ENCODE results near the gene CACNB2. TPM values are rescaled to one million over a fixed set of nuclear protein-coding genes. Genes with fewer than 3 reads are reported as not detected.

Gene CACNB2
- total RNA-seq, 2 experiments from 2014 or later = not detected

- ChIA-PET POLR2A (no interaction called here), CTCF (no interaction called here)
Measured at GRCh38 chr10:18271491-18271890, 131.3 kb downstream of the CACNB2 start.

- ChIA-PET POLR2A (no interaction called here), CTCF (no interaction called here)
Measured at GRCh38 chr10:18273039-18273438, 132.8 kb downstream of the CACNB2 start.

GRCh38 chr10:18278181-18278580 lies 138.0 kb downstream of the CACNB2 start:
- ChIA-PET CTCF (no interaction called here), POLR2A (no interaction called here)

- ChIA-PET CTCF (no interaction called here), POLR2A (no interaction called here)
Measured at GRCh38 chr10:18279173-18279572, 138.9 kb downstream of the CACNB2 start.

- CTCF ChIA-PET = no interaction called here
- POLR2A ChIA-PET = no interaction called here
Measured at GRCh38 chr10:18282094-18282493, 141.9 kb downstream of the CACNB2 start.

- ChIA-PET POLR2A (no interaction called here), CTCF (no interaction called here)
Measured at GRCh38 chr10:18290651-18291313, 150.6 kb downstream of the CACNB2 start.

- ChIA-PET POLR2A (no interaction called here), CTCF (no interaction called here)
Measured at GRCh38 chr10:18293536-18294510, 153.6 kb downstream of the CACNB2 start.

- POLR2A ChIA-PET = no interaction called here
- CTCF ChIA-PET = no interaction called here
Measured at GRCh38 chr10:18294633-18295032, 154.4 kb downstream of the CACNB2 start.

GRCh38 chr10:18297659-18298058 lies 157.4 kb downstream of the CACNB2 start:
- CTCF ChIA-PET = no interaction called here
- POLR2A ChIA-PET = no interaction called here

GRCh38 chr10:18298256-18298655 lies 158.0 kb downstream of the CACNB2 start:
- POLR2A ChIA-PET = no interaction called here
- CTCF ChIA-PET = no interaction called here

GRCh38 chr10:18303851-18304801 lies 163.9 kb downstream of the CACNB2 start:
- CTCF ChIA-PET = no interaction called here

GRCh38 chr10:18306031-18306430 lies 165.8 kb downstream of the CACNB2 start:
- POLR2A ChIA-PET = no interaction called here
- CTCF ChIA-PET = no interaction called here

More at GRCh38 chr10:18303851-18304801, 163.9 kb downstream of the CACNB2 start:
- POLR2A ChIA-PET = no interaction called here

GRCh38 chr10:18308600-18308999 lies 168.4 kb downstream of the CACNB2 start:
- ChIA-PET CTCF (no interaction called here), POLR2A (no interaction called here)

- ChIA-PET CTCF (no interaction called here), POLR2A (no interaction called here)
Measured at GRCh38 chr10:18310761-18311160, 170.5 kb downstream of the CACNB2 start.

GRCh38 chr10:18312374-18313139 lies 172.3 kb downstream of the CACNB2 start:
- CTCF ChIA-PET = no interaction called here

GRCh38 chr10:18313140-18313530 lies 172.9 kb downstream of the CACNB2 start:
- ChIA-PET CTCF (no interaction called here), POLR2A (no interaction called here)

More at GRCh38 chr10:18312374-18313139, 172.3 kb downstream of the CACNB2 start:
- POLR2A ChIA-PET = no interaction called here

GRCh38 chr10:18313626-18314025 lies 173.4 kb downstream of the CACNB2 start:
- CTCF ChIA-PET = no interaction called here
- POLR2A ChIA-PET = no interaction called here

GRCh38 chr10:18319628-18320027 lies 179.4 kb downstream of the CACNB2 start:
- CTCF ChIA-PET = no interaction called here
- POLR2A ChIA-PET = no interaction called here

- ChIA-PET CTCF (no interaction called here), POLR2A (no interaction called here)
Measured at GRCh38 chr10:18321371-18321770, 181.1 kb downstream of the CACNB2 start.

GRCh38 chr10:18323916-18324315 lies 183.7 kb downstream of the CACNB2 start:
- CTCF ChIA-PET = no interaction called here

More at GRCh38 chr10:18323916-18324315, 183.7 kb downstream of the CACNB2 start:
- POLR2A ChIA-PET = no interaction called here
